Subcutaneous adipose tissue (tissue), 4 donors: Measurements from ENCODE around the gene S1PR1. TPM values are rescaled to one million over a fixed set of nuclear protein-coding genes. Genes with fewer than 3 reads are reported as not detected.

Source experiments
- CTCF ChIP-seq: fragments of 450-650 bp; IDR thresholded peaks from one replicate; pipeline ENCODE4 v1.5.1; 2016; ENCODE audit warnings: low read depth, mild to moderate bottlenecking, control low read depth, antibody characterized with exemption, moderate library complexity
- total RNA-seq, 4 donors: library from RNA; depleted of rRNA; stranded (reverse); fragments of >200 nt; gene quantifications; one replicate each; pipeline ENCODE4 v1.1.0, GENCODE V29; 2016

The S1PR1 gene
- total RNA-seq, 4 donors from 2014 or later = 54.4 to 185 (median 117) TPM

- no peak for TF ChIP-seq CTCF
These were observed 1.9 kb downstream of the S1PR1 start for GRCh38 chr1:101238681-101239094.

- no peak for TF ChIP-seq CTCF
These were observed 2.5 kb downstream of the S1PR1 start for GRCh38 chr1:101239095-101240040.

GRCh38 chr1:101240041-101240430 is 3.2 kb downstream of the S1PR1 start:
- no peak for TF ChIP-seq CTCF

GRCh38 chr1:101241485-101242225 is 4.8 kb downstream of the S1PR1 start:
- TF ChIP-seq CTCF = no peak

GRCh38 chr1:101242324-101243050 is 5.7 kb downstream of the S1PR1 start:
- no peak for TF ChIP-seq CTCF

GRCh38 chr1:101243751-101244150 is 6.9 kb downstream of the S1PR1 start:
- no peak for TF ChIP-seq CTCF
